Fibroblast of mammary gland (primary cell): Measurements from ENCODE around the gene RNASE3.
"Not testable (repeated sequence)": the region's sequence is repeated elsewhere in the genome, so short reads cannot be mapped to it uniquely, and the experiment has no call there.

Experiments
- DNase-seq: peaks from one replicate; pipeline ENCODE4 v3.0.0-alpha.2; 2010; ENCODE audit warnings: low read depth
- H3K4me3 ChIP-seq: 2 replicates; pipeline ENCODE4 v1.5.1; 2011; ENCODE audit warnings: low read depth, mild to moderate bottlenecking, low read length, moderate library complexity; ENCODE audit not compliant: control insufficient read depth
- TF ChIP-seq, protein P1 (sequence below): conservative IDR thresholded peaks from 2 replicates; pipeline ENCODE4 v1.5.1; 2011; ENCODE audit warnings: low read depth, low read length, inconsistent platforms; ENCODE audit not compliant: control insufficient read depth, insufficient read depth

Gene RNASE3

DNA sequence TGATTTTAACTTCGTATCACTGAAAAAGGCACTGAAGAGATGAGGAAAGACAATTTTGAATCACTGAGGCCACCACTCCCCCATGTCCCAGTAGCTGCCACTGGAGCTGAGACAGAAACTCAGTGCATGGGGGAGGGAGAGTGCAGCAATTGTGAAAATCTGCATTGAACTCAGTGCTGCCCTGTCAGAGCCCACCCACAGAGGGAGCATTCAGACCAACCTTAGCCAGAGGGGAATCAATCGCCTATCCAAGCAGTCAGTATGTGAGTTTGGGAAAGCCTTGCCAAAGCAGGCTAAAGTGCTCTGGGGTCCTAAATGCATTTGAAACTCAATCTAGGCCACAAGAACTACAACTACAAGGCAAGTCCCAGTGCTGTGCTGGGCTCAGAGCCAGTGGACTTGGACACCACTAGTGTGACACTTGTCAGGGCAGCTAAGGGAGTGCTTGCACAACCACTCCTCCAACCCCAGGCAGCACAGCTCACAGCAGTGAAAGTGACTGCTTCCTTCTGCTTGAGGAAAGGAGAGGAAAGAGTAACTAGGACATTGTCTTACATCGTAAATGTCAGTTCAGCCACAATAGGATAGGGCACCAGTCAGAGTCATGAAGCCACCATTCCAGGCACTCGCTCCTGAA lies 13.3 kb downstream of the RNASE3 start:
- TF ChIP-seq, protein P1, sequence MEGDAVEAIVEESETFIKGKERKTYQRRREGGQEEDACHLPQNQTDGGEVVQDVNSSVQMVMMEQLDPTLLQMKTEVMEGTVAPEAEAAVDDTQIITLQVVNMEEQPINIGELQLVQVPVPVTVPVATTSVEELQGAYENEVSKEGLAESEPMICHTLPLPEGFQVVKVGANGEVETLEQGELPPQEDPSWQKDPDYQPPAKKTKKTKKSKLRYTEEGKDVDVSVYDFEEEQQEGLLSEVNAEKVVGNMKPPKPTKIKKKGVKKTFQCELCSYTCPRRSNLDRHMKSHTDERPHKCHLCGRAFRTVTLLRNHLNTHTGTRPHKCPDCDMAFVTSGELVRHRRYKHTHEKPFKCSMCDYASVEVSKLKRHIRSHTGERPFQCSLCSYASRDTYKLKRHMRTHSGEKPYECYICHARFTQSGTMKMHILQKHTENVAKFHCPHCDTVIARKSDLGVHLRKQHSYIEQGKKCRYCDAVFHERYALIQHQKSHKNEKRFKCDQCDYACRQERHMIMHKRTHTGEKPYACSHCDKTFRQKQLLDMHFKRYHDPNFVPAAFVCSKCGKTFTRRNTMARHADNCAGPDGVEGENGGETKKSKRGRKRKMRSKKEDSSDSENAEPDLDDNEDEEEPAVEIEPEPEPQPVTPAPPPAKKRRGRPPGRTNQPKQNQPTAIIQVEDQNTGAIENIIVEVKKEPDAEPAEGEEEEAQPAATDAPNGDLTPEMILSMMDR, result no peak
- no peak overlapping the region for H3K4me3 ChIP-seq
- no peak for DNase-seq

DNA sequence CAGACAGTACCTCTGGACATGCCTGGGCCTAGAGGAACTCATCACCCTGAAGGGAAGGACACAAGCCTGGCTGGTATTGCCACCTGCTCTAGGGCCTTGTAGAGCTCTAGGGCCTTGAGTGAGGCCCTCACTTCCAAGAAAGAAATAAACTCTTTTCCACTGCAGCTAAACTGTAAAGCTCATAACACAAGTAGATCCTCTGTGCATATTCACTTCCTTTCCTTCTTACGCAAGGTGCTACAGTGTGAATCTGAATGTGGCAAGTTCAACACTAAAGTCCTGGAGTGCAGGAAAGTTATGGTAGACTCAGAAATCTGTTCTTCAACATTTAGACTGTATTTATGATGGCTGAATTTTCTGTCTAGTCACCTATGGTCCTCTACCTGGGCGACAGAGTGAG lies 14.5 kb downstream of the RNASE3 start:
- no peak for DNase-seq
- no peak overlapping the region for H3K4me3 ChIP-seq
- TF ChIP-seq, protein P1, result no peak

DNA sequence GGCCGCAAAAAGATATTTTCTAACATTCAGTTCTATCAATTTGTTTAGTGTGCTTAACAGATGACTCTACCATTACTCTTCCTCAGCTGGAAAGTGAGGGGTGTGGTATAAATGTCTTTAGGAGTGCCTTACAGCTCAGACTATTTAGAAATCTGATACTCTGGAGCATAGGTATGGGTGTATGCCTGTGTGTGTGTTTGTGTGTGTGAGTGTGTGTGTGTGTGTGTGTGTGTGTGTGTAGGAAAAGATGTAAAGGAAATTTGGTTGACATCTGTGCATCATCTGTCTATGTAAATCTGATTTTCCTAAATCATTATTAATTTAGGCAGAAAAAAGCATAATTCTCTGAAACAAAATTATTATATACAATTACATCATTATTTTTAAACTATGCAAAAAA lies 16.0 kb downstream of the RNASE3 start:
- no peak for DNase-seq
- no peak overlapping the region for H3K4me3 ChIP-seq
- TF ChIP-seq, protein P1, result no peak

DNA sequence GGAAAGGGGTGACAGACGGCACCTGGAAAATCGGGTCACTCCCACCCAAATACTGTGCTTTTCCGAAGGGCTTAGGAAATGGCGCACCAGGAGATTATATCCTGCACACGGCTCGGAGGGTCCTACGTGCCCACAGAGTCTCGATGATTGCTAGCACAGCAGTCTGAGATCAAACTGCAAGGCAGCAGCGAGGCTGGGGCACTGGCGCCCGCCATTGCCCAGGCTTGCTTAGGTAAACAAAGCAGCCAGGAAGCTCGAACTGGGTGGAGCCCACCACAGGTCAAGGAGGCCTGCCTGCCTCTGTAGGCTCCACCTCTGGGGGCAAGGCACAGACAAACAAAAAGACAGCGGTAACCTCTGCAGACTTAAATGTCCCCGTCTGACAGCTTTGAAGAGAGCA lies 19.6 kb downstream of the RNASE3 start:
- H3K4me3 ChIP-seq, DNase-seq: not testable (repeated sequence)

DNA sequence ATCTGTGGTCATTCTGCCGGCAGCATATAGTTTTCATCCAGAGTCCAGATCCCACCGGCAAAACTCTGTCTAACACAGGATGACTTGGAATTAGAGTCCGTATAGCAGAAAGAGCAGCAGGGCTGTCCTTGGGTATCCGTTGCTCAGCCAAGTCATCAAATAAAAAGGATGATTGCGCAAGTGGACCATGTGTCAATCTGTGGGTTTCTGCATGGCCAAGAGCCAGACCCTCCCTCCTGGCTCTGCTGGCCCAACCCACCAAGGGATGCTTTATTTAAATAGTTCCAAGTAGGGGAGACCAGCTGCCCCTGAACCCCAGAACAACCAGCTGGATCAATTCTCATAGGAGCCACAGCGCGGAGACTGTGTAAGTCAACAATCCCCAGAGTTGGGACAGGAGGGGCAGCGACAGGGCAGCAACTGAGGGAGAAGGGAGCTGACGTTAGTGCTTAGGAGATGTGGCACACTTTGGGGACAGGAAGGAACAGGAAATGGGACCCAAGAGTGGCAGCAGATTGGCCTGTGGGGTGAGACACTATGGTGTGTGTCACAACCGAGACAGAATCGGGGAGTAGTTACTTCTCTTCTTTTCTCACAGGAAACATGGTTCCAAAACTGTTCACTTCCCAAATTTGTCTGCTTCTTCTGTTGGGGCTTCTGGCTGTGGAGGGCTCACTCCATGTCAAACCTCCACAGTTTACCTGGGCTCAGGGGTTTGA lies 28.0 kb downstream of the RNASE3 start:
- not testable (repeated sequence) for H3K4me3 ChIP-seq
- peak; percentile 25 for DNase-seq

DNA sequence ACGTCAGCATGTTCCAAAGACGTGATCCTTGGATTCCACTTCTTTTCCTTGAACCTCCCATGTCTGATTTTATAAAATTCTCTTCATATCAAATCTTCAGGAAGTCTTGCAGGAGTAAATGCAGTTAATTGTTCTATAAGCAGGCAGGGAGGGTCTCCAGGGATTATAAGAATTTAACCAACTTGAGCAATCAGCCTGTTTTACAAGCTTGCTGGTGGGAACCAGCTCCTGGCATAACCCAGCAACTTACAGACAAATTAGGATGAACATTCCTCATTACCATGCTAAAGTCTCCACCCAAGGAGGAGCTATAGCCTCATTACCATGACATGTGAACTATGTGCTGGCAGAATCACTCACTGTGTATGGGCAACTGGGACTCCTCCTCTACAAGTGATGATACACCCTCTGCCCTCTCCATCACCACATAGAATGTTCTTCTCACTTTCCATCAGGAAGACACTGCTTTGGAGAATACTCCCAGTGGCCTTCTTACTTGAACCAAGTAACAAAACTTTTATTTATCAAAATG lies 32.6 kb downstream of the RNASE3 start:
- H3K4me3 ChIP-seq, DNase-seq: not testable (repeated sequence)

DNA sequence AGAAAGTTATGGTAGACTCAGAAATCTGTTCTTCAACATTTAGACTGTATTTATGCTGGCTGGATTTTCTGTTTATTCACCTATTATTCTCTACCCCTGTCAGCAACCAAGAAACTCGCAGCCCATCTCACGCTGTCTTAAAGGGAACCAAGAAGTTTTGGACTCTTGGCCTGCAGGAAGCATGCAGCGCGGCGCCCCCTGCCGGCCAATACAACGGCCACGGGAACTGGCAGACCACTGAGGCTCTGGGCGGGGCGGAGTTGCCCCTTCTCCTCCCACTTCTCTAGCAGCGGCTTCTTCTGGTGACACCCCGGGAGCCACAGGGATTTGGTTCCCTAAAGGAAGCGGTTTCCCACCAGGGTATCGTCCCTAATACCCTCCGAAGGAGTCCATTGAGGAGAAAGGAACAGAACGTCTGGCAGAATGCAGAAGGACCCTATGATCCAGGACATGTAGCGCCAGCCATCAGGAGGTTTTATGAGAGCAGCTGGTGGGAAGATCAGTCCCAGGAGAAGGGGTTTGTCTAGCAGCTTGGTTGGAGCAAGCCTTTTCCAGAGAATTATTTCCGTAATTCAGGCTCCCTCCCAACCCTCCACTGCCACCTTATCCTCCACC lies 43.1 kb downstream of the RNASE3 start:
- TF ChIP-seq, protein P1, result peak; percentile 54
- DNase-seq, result peak; percentile 28
- H3K4me3 ChIP-seq, result no peak overlapping the region

DNA sequence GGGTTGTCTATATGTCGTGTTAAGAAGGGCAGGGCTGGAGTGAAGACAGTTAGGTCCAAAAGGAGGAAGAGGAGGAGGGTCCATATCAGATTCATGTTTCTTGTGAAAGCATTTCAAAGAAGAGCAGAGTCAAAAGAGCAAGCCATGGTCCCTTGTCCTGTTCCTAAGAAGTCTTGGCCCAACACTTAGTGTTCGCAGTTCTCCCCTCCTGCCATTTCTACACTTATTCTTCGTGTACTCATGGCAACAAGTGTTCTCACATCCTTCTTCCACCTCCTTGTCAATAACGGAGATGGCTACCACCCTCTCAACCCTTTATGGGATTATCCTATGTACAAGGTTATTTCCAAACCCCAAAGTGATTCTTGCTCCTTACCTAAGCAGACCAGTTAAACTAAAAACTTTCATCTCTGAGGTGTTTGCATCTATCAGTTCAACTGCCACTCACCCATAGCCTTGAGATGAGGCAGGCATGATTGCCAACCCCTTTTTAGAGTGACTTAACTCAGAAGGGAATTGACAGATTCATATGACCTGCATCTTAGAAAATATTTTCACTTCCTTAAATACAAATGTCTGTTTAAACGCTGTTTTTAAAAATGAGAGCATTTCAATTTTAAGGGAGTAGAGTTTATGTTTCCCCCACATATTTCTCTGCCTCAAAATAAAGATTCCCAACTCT lies 44.3 kb downstream of the RNASE3 start:
- no peak overlapping the region for H3K4me3 ChIP-seq
- DNase-seq, result no peak
- TF ChIP-seq, protein P1, result no peak
